ENCODE results near the gene LCORL.
"Not testable (repeated sequence)": the region's sequence is repeated elsewhere in the genome, so short reads cannot be mapped to it uniquely, and the experiment has no call there.

Gene LCORL

DNA sequence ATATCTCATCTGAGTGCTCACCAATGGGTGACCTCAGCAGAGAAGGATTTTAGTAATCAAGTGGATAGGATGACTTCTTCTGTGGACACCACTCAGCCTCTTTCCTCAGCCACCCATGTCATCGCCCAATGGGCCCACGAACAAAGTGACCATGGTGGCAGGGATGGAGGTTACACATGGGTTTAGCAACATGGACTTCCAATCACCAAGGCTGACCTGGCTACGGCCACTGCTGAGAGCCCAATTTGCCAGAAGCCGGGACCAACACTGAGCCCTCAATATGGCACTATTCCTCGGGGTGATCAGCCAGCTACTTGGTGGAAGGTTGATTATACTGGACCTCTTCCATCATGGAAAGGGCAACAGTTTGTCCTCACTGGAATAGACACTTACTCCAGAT lies 97.4 kb downstream of the LCORL start:
- DNase-seq = no peak

DNA sequence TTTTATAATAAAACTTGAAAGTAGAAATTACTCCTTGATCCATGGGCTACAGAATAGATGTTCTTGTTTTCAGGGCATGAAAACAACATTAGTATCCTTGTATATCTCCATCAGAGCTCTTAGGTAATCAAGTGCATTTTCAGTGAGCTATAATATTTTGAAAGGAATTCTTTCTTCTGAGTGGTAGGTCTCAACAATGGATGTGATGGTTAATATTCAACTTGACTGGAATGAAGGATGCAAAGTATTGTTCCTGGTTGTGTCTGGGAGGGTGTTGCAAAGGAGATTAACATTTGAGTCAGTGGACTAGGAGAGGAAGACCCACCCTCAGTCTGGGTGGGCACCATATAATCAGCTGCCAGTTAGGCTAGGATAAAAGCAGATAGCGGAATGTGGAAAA lies 100.1 kb downstream of the LCORL start:
- DNase-seq = no peak

DNA sequence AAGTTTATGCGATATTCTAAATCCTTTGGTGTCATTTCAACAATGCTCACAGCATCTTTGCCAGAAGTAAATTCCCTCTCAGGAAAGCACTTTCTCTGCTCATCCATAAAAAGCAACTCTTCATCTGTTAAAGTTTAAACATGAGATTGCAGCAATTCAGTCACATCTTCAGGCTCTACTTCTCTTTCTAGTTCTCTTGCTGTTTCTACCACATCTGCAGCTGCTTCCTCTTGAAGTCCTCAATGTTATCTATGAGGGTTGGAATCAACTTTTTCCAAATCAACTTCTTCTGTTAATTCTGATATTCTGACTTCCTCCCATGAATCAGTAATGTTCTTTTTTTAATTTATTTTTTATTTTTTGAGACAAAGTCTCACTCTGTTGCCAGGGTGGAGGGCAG lies 100.9 kb downstream of the LCORL start:
- no peak for DNase-seq

DNA sequence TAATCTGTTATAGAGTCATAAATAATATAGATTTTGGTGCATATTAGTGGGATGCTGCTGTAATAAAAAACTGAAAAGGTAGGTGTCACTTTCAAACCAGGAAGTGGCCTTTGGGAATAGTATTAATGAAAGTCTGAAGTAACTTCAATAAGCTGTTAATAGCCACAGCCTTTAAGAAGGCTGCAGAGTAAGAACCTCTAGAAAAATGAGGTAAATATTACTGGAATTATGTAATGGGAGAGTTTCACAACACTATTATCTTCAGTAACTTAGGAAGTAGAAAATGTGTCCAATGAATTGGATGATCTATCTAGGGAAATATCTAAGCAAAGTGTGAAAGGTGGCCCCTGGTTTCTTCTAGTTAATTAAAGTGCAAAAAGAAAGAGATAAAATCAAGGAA lies 106.1 kb downstream of the LCORL start:
- no peak for DNase-seq

DNA sequence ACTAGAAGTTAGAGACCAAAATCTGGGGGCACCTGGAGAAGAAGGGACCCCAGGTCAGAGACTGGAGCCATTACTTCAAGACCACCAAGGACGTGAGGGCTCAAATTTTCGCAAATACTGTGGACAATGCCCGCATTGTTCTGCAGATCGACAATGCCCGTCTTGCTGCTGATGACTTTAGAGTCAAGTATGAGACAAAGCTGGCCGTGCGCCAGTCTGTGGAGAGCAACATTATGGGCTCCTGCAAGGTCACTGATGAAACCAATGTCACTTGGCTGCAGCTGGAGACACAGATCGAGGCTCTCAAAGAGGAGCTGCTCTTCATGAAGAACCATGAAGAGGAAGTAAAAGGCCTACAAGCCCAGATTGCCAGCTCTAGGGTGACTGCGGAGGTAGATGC lies 109.5 kb downstream of the LCORL start:
- DNase-seq = peak; percentile 50

DNA sequence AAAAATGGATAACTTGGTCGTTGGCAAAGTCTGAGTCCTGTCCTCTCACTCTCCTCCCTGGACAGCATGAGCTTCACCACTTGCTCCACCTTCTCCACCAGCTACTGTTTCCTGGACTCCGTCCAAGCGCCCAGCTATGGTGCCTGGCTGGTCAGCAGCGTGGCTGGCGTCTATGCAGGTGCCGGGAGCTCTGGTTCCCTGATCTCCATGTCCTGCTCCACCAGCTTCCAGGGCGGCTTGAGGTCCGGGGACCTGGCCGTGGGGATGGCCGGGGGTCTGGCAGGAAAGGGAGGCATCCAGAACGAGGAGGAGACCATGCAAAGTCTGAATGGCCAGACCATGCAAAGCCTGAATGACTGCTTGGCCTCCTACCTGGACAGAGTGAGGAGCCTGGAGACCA lies 109.9 kb downstream of the LCORL start:
- DNase-seq = no peak

DNA sequence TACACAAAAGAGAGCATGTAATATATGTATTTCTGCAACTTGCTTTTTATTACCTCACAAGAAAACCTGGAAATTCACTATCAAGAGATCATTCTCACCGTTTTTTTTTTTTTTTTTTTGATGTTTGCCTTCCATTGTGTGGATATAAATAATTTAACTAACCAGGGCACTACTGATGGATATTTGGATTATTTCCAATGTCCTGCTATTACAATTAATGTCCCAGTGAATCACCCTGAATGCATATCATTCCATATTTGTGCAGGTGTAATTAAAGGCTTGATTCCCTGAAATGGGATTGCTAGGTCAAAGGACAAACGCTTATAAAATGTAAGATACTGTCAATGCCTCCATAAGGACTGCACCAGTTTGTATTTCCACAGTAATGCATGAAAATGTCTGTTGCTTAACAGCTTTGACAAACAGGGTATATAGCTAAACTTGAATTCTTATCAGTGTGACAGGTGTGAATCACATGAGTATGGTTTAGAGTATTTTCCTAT lies 123.0 kb downstream of the LCORL start:
- no peak for DNase-seq

DNA sequence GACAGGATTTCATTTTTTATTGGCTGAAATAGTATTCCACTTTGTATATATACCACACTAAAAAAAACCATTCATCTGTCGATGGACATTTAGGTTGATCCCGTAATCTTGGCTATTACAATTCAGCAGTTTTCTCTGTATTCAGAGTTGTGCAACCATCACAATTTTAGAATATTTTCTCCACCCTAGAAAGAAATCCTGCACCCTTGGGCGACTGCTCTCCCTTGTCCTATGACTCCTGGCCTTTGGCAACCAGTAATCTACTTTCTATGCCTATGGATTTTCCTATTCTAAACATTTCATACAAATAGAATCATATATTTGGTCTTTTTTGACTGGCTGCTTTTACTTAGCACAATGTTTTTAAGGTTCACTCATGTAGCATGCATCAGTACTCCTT lies 126.1 kb downstream of the LCORL start:
- no peak for DNase-seq

DNA sequence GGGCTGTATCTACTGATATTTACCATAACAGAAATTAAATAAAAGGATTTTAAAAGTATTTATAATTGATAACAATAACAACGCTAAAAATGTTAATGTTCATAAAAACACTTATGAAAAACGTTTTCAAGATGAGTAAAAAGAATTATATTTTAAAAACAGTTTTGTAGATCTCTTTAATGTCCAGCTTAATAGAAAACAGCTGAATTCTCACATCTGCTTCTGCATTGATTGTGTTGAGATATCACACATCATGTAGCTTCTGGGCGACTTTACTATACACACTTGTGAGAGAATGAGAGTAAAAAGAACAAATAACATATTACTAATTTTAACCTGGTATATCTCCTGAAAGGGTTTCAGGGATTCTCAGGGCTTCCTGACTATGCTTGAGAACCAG lies 127.1 kb downstream of the LCORL start:
- DNase-seq = no peak

DNA sequence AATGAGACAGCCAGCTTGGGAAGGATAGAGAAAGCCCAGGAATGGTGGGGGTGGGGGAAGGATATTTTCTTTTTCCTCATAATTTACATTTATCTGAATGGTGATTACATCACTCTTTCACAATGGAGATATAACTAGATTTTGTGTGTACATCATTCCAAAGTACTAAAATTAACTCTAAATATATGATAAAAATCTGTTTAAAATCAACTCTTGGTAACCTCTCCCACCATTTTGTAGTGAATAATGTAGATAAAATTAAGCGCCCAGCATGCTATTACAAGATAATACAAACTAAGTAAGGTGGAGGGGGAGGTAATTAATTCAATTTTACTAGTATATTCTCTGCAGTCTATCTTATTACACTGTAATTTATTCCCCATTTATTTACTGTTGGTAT lies 131.9 kb downstream of the LCORL start:
- DNase-seq = no peak

DNA sequence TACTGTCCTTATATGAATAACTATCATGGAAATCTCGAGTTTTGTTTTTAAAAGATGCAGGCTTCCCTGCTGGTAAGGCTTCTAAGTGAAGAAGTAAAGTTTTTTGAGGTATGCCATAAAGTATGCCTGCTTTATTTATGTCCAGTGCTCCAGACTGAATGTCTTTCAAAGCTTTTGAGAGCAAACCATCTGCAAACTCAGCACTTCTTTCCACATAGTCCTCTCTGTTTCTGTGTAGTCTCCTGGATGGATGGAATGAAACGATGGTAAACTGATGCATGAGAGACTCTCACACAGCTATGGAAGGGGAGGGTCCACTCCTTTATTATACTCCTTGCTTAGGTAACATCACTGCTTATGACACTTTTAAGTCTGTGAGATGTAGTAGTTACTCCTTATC lies 137.0 kb downstream of the LCORL start:
- no peak for DNase-seq

DNA sequence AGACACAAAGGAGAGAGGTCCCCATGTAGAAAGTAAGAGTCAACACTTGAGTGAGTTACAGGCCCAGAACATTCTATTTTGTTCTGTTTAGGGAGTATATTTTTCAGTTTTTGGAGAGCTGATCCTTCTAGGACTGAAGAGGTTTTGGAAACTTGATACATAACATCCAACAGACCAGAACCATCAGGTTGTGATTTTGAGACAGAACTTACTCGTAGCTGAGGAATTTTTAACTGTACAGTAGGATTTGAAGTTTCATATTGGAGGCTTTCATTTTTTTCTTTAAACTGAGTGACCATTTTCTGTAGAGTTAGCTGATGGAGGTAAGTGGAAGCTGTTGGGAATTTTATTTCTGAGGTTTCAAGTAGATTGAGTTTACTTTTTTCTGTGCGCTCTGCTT lies 137.5 kb downstream of the LCORL start:
- no peak for DNase-seq

DNA sequence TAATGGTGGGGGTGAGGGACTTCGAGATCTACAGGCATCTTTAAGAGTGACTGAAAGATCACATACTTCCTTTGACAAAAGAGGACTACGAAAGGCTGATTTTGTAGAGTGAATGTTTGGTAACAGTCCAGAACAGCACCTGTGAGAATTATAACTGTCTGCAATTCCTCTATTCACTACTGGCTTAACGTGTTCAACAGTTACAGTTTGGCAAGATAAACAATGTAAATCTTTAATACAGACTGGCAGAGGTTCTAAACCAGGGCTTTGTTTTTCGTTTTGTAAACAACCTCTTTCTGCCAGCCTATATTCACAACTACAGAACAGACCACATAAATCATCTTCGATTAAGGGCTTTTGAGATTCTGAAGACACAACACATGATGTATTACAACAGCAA lies 143.9 kb downstream of the LCORL start:
- DNase-seq = no peak

DNA sequence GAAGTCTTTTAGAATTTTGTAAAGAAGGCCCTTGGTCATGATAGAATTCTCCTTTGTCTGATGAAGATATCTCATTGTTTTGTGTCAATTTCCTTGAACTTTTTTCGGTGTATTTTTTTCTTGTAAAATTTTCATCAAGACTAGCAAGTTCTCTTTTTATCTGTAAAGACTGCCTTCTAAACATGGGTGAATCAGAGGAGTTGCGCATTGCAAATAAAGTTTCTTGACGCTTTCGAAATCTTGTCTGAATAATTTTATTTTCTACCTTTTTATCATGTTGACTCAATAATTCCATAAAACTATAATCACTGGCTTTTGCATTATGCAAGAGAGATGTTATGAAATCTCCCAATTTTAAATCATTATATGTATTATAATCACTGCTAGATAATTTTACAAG lies 144.6 kb downstream of the LCORL start:
- no peak for DNase-seq

DNA sequence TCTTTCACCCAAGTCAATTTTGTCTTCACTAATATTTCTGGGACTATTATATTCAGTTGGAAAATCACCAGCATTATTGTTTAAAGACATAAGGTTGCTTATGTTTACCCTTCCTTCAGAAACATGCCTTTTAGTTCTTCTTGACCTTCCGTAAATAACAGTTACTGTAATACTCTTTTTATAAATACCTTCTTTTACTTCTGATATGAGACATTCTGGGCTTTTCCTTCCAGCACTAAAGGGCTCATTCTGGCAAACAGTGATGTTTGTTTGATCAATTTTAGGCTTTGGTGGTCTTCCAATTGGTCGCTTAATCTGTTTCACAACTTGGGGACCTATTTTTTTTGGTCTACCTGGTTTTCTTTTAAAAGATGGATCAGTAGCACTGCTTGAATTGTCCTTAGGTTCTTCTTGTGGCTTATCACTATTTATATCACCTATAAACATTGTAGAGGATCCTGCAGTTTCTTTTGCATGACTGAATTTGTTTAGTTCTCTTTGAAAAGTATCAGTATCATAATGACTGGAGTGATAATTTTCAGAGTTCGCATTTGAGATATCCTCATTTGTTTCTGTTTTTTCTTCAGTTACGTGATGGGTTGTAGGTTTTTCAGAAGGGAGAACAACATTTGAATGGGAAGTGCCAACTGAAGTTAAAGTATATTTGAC lies 146.0 kb downstream of the LCORL start:
- no peak for DNase-seq

DNA sequence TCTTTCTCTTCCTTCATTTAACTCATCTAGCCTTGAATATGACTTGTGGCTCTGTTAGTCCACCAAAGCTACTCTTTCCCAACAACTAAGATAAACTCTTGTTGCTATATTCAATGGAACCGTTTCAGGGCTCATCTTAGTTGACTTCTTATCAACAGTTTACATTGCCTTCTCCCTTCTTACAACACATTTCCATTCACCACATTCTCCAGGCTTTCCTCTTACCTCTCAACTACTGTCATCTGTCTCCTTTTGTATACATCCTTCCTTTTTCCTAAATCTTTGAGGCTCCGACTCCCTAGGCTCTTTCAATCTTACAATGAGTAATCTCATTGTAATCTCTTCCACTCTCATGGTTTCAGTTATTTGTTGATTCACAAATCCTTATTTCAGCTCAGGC lies 152.2 kb downstream of the LCORL start:
- no peak for DNase-seq

DNA sequence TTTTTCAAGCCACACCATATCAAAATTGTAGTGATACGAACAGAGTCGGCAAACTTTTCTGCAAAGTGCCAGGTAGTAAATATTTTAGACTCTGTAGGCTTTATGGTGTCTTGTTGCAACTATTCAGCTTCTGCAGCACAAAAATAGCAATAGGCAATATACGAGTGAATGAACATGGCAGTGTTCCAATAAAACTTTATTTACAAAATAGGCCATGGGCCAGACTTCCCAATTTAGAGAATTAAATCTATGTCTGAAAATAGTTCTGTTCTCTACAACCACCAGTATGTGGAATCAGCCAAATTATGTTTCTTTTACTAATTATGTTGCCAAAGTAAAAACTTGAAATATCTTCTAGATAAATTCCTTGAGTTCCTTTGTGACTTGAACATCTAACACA lies 154.3 kb downstream of the LCORL start:
- DNase-seq = no peak

DNA sequence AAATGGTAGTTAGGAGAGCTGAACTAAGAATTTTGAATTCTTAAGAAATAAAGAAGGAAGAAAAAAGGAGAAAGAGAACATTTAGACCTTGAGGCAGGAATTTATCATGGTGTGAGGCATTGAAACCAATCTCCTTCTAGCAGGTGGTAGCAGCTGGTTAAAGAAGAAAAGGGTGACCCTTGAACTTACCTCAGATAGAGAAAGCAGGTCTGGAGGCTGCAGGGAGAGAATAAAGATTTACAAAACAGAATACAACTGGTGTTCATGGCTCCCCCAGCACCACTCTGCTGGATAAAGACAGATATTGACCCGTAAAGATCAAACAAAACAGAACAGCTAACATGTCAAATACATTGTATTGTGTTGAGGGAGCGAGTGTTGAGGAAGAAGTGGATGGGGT lies 154.7 kb downstream of the LCORL start:
- no peak for DNase-seq

DNA sequence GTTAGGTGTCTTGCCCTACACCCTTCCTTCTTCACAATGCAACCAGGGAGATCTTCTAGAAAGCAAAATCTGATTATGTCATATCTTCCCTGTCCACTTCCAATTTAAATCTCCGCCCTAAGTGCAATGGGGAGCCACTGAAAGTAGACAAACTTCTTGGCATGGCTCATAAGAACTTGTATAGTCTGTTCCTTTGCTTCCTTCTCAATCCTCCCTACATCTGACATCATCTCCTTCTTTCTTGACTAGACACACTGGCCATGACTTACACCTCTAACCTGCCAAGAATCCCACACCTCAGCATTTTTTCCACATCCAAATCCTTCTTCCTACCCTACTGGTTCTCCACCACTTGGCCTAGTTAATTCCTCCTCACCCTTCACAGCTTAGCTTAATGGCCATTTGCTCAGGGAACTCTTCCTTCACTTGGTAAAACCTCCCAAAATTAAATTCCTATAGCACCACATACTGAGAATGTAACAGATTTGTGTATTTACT lies 155.6 kb downstream of the LCORL start:
- DNase-seq = no peak

DNA sequence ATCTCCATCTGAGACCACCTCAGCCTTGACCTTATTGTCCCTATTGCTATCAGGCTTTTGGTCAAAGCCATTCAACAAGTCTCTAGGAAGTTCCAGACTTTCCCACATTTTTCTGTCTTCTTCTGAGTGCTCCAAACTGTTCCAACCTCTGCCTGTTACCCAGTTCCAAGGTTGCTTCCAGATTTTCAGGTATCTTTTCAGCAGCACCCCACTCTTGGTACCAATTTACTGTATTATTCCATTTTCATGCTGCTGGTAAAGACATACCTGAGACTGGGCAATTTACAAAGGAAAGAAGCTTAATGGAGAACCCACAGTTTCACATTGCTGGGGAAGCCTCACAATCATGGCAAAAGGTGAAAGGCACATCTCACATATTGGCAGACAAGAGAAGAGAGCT lies 159.6 kb downstream of the LCORL start:
- not testable (repeated sequence) for DNase-seq

DNA sequence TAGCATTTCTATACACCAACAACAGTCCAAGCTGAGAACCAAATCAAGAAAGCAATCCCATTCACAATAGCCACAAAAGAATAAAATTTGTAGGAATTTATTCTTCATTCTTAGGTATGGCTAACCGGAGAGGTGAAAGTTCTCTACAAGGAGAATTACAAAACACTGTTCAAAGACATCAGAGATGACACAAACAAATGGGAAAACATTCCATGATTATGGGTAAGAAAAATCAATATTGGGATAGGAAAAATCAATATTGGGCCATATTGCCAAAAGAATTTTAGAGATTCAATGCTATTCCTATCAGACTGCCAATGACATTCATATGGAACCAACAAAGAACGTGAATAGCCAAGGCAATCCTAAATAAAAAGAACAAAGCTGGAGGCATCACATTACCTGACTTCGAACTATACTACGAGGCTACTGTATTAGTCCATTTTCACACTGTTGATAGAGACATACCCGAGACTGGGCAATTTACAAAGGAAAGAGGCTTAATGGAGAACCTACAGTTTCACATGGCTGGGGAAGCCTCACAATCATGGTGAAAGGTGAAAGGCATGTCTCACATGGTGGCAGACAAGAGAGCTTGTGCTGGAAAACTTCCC lies 161.7 kb downstream of the LCORL start:
- no peak for DNase-seq

DNA sequence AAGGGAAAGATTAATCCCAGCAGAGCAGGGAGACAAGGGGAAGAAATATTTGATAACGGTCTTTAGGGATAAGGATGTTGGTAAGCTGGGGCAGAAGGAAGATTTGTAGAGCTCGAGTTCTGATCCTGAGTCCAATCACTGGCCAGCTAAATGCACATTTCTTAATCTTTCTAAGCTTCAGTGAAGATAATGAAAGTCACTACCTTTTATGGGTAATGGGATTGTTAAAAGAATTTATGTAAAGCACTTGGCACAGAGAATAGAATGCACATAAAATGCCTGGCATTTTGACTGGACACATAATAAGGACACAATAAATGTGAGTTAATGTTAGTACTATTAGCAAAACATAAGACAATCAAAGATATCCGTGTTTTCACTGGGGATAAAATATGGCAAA lies 167.5 kb downstream of the LCORL start:
- DNase-seq = no peak

DNA sequence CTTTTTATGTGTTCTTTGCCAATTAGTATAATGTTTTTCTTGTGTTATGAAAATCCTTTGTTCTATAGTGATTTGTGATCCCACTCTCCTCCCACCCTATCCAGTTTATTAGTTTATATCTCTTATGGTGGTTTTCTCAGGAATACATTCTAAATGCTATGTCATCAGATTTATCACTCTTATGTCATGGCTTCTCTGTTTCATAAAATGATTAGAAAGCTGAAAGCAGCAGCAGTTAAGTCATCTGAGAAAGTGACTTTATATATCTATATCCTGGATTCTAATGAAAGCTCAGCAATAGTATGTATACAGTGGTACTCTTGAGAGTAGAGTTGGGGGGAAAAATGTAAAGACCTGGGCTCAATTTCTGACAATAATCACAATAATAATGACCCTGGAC lies 169.6 kb downstream of the LCORL start:
- DNase-seq = no peak

DNA sequence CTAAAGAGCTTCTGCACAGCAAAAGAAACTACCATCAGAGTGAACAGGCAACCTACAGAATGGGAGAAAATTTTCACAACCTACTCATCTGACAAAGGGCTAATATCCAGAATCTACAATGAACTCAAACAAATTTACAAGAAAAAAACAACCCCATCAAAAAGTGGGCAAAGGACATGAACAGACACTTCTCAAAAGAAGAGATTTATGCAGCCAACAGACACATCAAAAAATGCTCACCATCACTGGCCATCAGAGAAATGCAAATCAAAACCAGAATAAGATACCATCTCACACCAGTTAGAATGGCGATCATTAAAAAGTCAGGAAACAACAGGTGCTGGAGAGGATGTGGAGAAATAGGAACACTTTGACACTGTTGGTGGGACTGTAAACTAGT lies 171.3 kb downstream of the LCORL start:
- not testable (repeated sequence) for DNase-seq

DNA sequence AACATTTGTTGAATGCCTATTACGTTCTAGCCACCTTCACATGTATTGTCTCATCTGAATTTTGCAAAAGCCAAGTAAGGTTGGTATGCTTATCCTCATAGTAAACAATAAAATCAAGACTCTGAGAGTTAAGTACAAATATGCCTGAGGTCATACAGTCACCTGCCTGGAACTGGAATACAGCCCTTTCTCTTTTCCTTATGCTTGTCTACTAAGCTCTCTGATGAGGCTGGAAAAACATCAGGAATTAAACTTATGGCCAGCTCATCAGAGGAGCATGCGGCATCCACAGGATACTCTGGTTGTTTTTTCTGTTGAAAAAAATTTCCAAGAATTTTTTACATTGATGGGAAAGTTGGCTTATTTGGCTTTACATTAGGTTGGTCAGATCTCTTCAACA lies 175.3 kb downstream of the LCORL start:
- DNase-seq = no peak
